ENCODE measurements around the gene SF3A2. TPM values are rescaled to one million over a fixed set of nuclear protein-coding genes. Genes with fewer than 3 reads are reported as not detected.

The SF3A2 gene
- total and polyA plus RNA-seq, 2 donors (not counting 1 experiment from before 2014, with no cell fraction given), result 98.2 to 140 TPM

DNA sequence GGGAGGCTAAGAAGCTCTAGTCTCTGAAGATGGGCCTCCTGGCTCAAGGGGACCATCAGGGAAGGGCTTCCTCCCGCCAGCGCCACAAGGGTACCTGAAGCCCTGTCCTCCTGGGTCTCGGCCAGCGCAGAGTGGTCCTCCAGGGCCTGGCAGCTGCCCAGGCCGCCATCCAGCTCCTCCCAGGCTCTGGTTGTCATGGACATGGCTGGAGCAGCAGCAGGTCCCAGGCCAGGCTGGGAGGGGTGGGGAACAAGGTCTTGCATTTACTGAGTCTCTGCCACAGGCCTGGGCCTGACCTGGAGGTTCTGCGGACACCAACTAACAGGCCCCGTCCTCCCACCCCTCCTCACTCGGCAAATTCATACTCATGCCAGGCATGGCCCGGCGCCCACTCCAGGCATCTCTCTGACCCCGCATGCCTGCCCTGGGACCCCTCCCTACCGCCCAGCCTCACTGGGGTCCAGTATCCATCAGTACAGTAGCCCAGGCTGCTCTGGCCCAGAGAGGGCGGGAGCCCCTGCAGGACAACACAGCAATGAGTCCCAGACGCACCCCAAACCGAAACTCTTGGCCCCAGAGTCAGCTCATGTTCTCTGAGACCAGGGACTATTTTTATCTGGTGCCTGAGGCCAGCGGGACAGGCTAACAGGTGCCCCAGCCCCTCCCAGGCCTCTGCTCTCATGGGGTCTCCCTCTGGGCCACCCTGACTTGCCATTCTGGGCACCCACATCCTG lies 18.7 kb downstream of the SF3A2 start:
- Histone ChIP-seq H3K9me3 (ENCODE audit: control extremely low read depth in 1 of 3, control insufficient read depth in 2 of 3, insufficient read depth in 1 of 3, low read length in 2 of 3) (peaks cover 0 to 21% (median 0%) of the 10 kb centered on the region in 3 donors), H3K9ac (ENCODE audit: low read length) (no peak overlapping the region), H3K4me3 (ENCODE audit: control extremely low read depth in 1 of 5, extremely low read depth in 1 of 5, insufficient read depth in 1 of 5, low read depth in 2 of 5, low read length in 4 of 5) (no peak overlapping the region), H3K36me3 (replicated peaks in 1 of 2; ENCODE audit: control extremely low read depth in 1 of 2, control insufficient read depth in 1 of 2, extremely low read depth in 1 of 2, insufficient read depth in 2 of 2, low read length in 1 of 2) (no peaks in the 10 kb centered on the region), H4K20me1 (ENCODE audit: control insufficient read depth, insufficient read depth, low read length, poor library complexity, severe bottlenecking) (peaks cover 12% of the 10 kb centered on the region), H3K27ac (ENCODE audit: low read length in 2 of 2) (peak overlapping the region; percentile 44 to 56), H3K79me2 (ENCODE audit: control insufficient read depth, insufficient read depth, low read length) (peaks cover 10% of the 10 kb centered on the region), H3K4me2 (replicated peaks; ENCODE audit: low read depth, low read length, poor library complexity, severe bottlenecking) (peak overlapping the region; percentile 70), H3K4me1 (ENCODE audit: control insufficient read depth in 2 of 2, insufficient read depth in 2 of 2, low read length in 2 of 2) (peaks cover 65 to 82% of the 10 kb centered on the region in 2 donors), H3K27me3 (replicated peaks in 1 of 4; ENCODE audit: control extremely low read depth in 1 of 4, control insufficient read depth in 3 of 4, insufficient read depth in 4 of 4, low read length in 3 of 4) (peaks cover 0 to 21% (median 9%) of the 10 kb centered on the region in 4 experiments), H2AFZ (ENCODE audit: insufficient read depth, low read depth, low read length, poor library complexity, severe bottlenecking) (no peak overlapping the region)
- DNase-seq, result no peak
- ATAC-seq (ENCODE audit: low read depth), result no peak
- Mint-ChIP-seq H3K4me3 (peak overlapping the region; percentile 26), H3K9me3 (ENCODE audit: insufficient read depth) (no peaks in the 10 kb centered on the region), H3K27me3 (no peaks in the 10 kb centered on the region), H3K27ac (peak overlapping the region; percentile 50), H3K4me1 (peaks cover 56% of the 10 kb centered on the region)
- POLR2A ChIA-PET, result interaction anchor here (0.6 to 8.8 kb wide), 7 partner anchors 16 to 429 kb away, joined by 3 to 134 read pairs (median 5); no protein-coding TSS in a partner anchor
- TF ChIP-seq EZH2 (IDR thresholded peaks at IDR 0.05; ENCODE audit: borderline replicate concordance, insufficient read depth, low read depth, low read length, poor library complexity, severe bottlenecking), result no peak
- TF ChIP-seq, protein P1, sequence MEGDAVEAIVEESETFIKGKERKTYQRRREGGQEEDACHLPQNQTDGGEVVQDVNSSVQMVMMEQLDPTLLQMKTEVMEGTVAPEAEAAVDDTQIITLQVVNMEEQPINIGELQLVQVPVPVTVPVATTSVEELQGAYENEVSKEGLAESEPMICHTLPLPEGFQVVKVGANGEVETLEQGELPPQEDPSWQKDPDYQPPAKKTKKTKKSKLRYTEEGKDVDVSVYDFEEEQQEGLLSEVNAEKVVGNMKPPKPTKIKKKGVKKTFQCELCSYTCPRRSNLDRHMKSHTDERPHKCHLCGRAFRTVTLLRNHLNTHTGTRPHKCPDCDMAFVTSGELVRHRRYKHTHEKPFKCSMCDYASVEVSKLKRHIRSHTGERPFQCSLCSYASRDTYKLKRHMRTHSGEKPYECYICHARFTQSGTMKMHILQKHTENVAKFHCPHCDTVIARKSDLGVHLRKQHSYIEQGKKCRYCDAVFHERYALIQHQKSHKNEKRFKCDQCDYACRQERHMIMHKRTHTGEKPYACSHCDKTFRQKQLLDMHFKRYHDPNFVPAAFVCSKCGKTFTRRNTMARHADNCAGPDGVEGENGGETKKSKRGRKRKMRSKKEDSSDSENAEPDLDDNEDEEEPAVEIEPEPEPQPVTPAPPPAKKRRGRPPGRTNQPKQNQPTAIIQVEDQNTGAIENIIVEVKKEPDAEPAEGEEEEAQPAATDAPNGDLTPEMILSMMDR (IDR thresholded peaks at IDR 0.05), result no peak
- WGBS (ENCODE audit: insufficient coverage), result 83% methylated on average over 16 of the region's 16 CpGs
- intact Hi-C loops (cut with micrococcal nuclease), result no loop called here
- CTCF ChIA-PET, result interaction anchor here (4.7 to 6.3 kb wide), 2 partner anchors 16 to 17 kb away, joined by 31 to 63 read pairs; no protein-coding TSS in a partner anchor
